ENCODE results near the gene SPINK8.
"Not testable (repeated sequence)": the region's sequence is repeated elsewhere in the genome, so short reads cannot be mapped to it uniquely, and the experiment has no call there.

Gene SPINK8

GRCh38 chr3:48333346-48334245, at the start of gene SPINK8:
TSS of gene SPINK8 (minus strand) at chr3:48333661. CDS start at chr3:48328341, 5,320 bp downstream.
- DNase-seq = not testable (repeated sequence)

- DNase-seq = no peak
These were observed 39.5 kb upstream of the SPINK8 start for GRCh38 chr3:48372862-48373435.

GRCh38 chr3:48372377-48372770, 38.9 kb upstream of the SPINK8 start:
- no peak for DNase-seq

GRCh38 chr3:48371651-48372376, 38.4 kb upstream of the SPINK8 start, which contains the start of gene FBXW12:
TSS of gene FBXW12 (plus strand) at chr3:48372219. CDS start at chr3:48372768, 549 bp downstream.
- DNase-seq = no peak

- DNase-seq = no peak
These were observed 36.9 kb upstream of the SPINK8 start for GRCh38 chr3:48370333-48370713.

GRCh38 chr3:48369693-48370332, 36.4 kb upstream of the SPINK8 start:
- no peak for DNase-seq

GRCh38 chr3:48367201-48367600, 33.7 kb upstream of the SPINK8 start:
- DNase-seq = peak; percentile 54

- no peak for DNase-seq
These were observed 31.4 kb upstream of the SPINK8 start for GRCh38 chr3:48364840-48365239.

GRCh38 chr3:48361928-48362327, 28.5 kb upstream of the SPINK8 start:
- no peak for DNase-seq

- no peak for DNase-seq
These were observed 23.0 kb upstream of the SPINK8 start for GRCh38 chr3:48356419-48356818.

GRCh38 chr3:48353987-48354386, 20.5 kb upstream of the SPINK8 start:
- DNase-seq = no peak

GRCh38 chr3:48352546-48352945, 19.1 kb upstream of the SPINK8 start:
- no peak for DNase-seq

- DNase-seq = no peak
These were observed 14.0 kb upstream of the SPINK8 start for GRCh38 chr3:48347500-48347899.

GRCh38 chr3:48345946-48346572, 12.6 kb upstream of the SPINK8 start:
- no peak for DNase-seq

GRCh38 chr3:48344867-48345507, 11.5 kb upstream of the SPINK8 start:
- DNase-seq = no peak

- DNase-seq = no peak
These were observed 10.0 kb upstream of the SPINK8 start for GRCh38 chr3:48343432-48343831.

- no peak for DNase-seq
These were observed 5.2 kb upstream of the SPINK8 start for GRCh38 chr3:48338635-48339034.

- not testable (repeated sequence) for DNase-seq
These were observed 4.1 kb upstream of the SPINK8 start for GRCh38 chr3:48337536-48337935.

GRCh38 chr3:48335286-48335685, 1.8 kb upstream of the SPINK8 start:
- DNase-seq = not testable (repeated sequence)

GRCh38 chr3:48334605-48335004, 1.1 kb upstream of the SPINK8 start:
- DNase-seq = no peak

GRCh38 chr3:48331706-48332435, 1.6 kb downstream of the SPINK8 start:
- DNase-seq = not testable (repeated sequence)

Data from NCI-H1092 treated with DMSO at 0.1 percent for 48 hours (cell line).